ENCODE measurements around the gene TTC14. TPM values are rescaled to one million over a fixed set of nuclear protein-coding genes. Genes with fewer than 3 reads are reported as not detected.
A peak's percentile ranks its signal among the peaks of the same experiment; 100 is the strongest.
"Not testable (repeated sequence)": the region's sequence is repeated elsewhere in the genome, so short reads cannot be mapped to it uniquely, and the experiment has no call there.

TTC14 gene
- total and polyA plus RNA-seq, 5 experiments from 2014 or later: 13.7 to 184 (median 26.7) TPM

DNA sequence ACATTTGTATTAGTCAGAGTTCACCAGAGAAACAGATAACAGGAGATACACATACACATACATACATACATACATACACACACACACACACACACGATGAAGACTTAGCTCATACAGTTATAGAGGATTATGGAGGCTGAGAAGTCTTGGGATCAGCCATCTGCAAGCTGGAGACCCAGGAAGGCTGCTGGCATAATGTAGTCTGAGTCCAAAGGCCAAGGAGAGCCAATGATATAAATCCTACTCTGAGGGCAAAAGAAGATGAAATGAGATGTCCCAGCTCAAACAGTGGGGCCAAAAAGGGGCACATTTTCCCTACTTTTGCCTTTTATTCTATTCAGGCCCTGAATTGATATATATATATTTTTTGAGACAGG lies 6.4 kb upstream of the TTC14 start:
- Mint-ChIP-seq H3K4me3 (no peak overlapping the region), H3K9me3 (peaks cover 0 to 3% (median 0%) of the 10 kb centered on the region in 9 donors), H3K36me3 (peaks cover 0 to 5% (median 2%) of the 10 kb centered on the region in 3 donors), H3K27ac (no peak overlapping the region), H3K4me1 (no peaks in the 10 kb centered on the region), H3K27me3 (peaks cover 23 to 73% (median 51%) of the 10 kb centered on the region in 5 donors)
- POLR2A ChIA-PET: no interaction called here
- no peak for ATAC-seq
- DNase-seq: no peak

GRCh38 chr3:180600473-180600872 lies 1.5 kb upstream of the TTC14 start:
- H3K9me3 Mint-ChIP-seq: peaks cover 0 to 13% (median 3%) of the 10 kb centered on the region in 9 donors
- peaks cover 3 to 32% (median 17%) of the 10 kb centered on the region in 3 donors for H3K36me3 Mint-ChIP-seq
- ATAC-seq (no peak), DNase-seq (no peak)
- H3K4me3 Mint-ChIP-seq: peak overlapping the region in 4 of 10 donors; percentile 90 to 98 (median 96)
- POLR2A ChIA-PET: interaction anchor here (1.3 to 2.5 kb wide), 2 partner anchors 8 to 312 kb away, joined by 3 to 19 read pairs; partner anchors contain the start of gene FXR1
- peaks cover 10 to 38% (median 25%) of the 10 kb centered on the region in 5 donors for H3K27me3 Mint-ChIP-seq
- H3K4me1 Mint-ChIP-seq: peaks cover 3 to 38% (median 36%) of the 10 kb centered on the region in 4 donors
- peak overlapping the region in 4 of 10 donors; percentile 42 to 99 (median 78) for H3K27ac Mint-ChIP-seq

DNA sequence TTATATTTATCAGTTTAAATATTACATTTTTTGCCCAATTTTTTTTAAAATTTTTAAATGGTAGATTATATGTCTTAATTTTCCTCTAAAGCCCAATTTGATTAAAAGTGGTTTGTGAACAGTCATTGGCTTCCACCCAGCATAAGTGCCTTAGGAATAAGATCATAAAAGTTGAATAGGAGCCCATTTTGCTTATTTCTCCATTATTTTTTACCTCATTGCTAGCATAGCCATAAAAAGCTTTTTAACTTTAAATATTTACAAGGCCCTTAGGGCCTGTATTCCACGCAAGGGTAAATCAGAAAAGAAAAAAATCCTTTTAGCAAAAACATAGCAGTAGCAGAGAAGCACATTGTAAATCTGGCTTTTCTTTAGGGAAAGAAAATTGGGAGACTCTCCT lies 9.0 kb downstream of the TTC14 start:
- no peaks in the 10 kb centered on the region for H3K27me3 Mint-ChIP-seq
- peaks cover 4 to 11% (median 7%) of the 10 kb centered on the region in 4 donors for H3K4me1 Mint-ChIP-seq
- H3K36me3 Mint-ChIP-seq: peaks cover 7 to 79% (median 21%) of the 10 kb centered on the region in 3 donors
- no peak overlapping the region for H3K4me3 Mint-ChIP-seq
- ATAC-seq: no peak
- DNase-seq: no peak
- H3K9me3 Mint-ChIP-seq: no peaks in the 10 kb centered on the region
- no peak overlapping the region for H3K27ac Mint-ChIP-seq
- POLR2A ChIA-PET: interaction anchor here (1.8 kb wide), 1 partner anchor 9 kb away, joined by 7 read pairs; the partner anchor contains the start of gene TTC14

- POLR2A ChIA-PET: no interaction called here
- ATAC-seq: peak in 1 of 2 donors; percentile 36
- DNase-seq: no peak
- Mint-ChIP-seq H3K27me3 (no peaks in the 10 kb centered on the region), H3K36me3 (peaks cover 7 to 65% (median 18%) of the 10 kb centered on the region in 3 donors), H3K4me3 (no peak overlapping the region), H3K9me3 (no peaks in the 10 kb centered on the region), H3K4me1 (peaks cover 0 to 4% (median 2%) of the 10 kb centered on the region in 4 donors), H3K27ac (peak overlapping the region in 4 of 10 donors; percentile 5 to 47 (median 28))
Measured at GRCh38 chr3:180612364-180612763, 10.4 kb downstream of the TTC14 start.

GRCh38 chr3:180615954-180616353 lies 14.0 kb downstream of the TTC14 start:
- no peaks in the 10 kb centered on the region for H3K4me1 Mint-ChIP-seq
- H3K4me3 Mint-ChIP-seq: no peak overlapping the region
- H3K27me3 Mint-ChIP-seq: no peaks in the 10 kb centered on the region
- DNase-seq (no peak), ATAC-seq (no peak)
- H3K27ac Mint-ChIP-seq: peak overlapping the region in 7 of 10 donors; percentile 33 to 82 (median 46)
- peaks cover 0 to 3% (median 0%) of the 10 kb centered on the region in 9 donors for H3K9me3 Mint-ChIP-seq
- POLR2A ChIA-PET: interaction anchor here (1.4 kb wide), 1 partner anchor 14 kb away, joined by 3 read pairs; the partner anchor contains the start of gene TTC14
- peaks cover 0 to 36% (median 8%) of the 10 kb centered on the region in 3 donors for H3K36me3 Mint-ChIP-seq

DNA sequence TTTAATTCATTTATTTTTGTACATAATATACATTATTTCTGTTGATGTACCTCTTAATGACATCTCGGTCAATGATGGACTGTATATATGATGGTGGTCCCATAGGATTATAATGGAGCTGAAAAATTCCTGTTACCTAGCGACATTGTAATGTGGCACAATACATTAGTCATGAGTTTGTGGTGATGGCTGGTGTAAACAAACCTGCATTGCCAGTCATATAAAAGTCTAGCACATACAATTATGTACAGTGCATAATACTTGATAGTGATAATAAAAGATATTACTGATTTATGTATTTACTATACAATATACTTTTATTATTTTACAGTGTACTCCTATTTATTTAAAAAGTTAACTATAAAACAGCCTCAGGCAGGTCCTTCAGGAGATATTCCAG lies 15.1 kb downstream of the TTC14 start:
- Mint-ChIP-seq H3K36me3 (peaks cover 0 to 26% (median 8%) of the 10 kb centered on the region in 3 donors), H3K4me3 (no peak overlapping the region)
- POLR2A ChIA-PET: interaction anchor here (1.5 kb wide), 1 partner anchor 15 kb away, joined by 3 read pairs; the partner anchor contains the start of gene TTC14

GRCh38 chr3:180618563-180618962 lies 16.6 kb downstream of the TTC14 start:
- POLR2A ChIA-PET: interaction anchor here (1.5 kb wide), 1 partner anchor 17 kb away, joined by 3 read pairs; the partner anchor contains the start of gene TTC14
- H3K4me1 Mint-ChIP-seq, H3K9me3 Mint-ChIP-seq, H3K27me3 Mint-ChIP-seq, ATAC-seq, H3K27ac Mint-ChIP-seq, H3K4me3 Mint-ChIP-seq, DNase-seq: not testable (repeated sequence)
- peaks cover 0 to 11% (median 8%) of the 10 kb centered on the region in 3 donors for H3K36me3 Mint-ChIP-seq

More for the DNA sequence above, 15.1 kb downstream of the TTC14 start:
- ATAC-seq (no peak), DNase-seq (no peak)
- H3K9me3 Mint-ChIP-seq: peaks cover 0 to 3% (median 0%) of the 10 kb centered on the region in 9 donors
- H3K4me1 Mint-ChIP-seq: no peaks in the 10 kb centered on the region
- no peaks in the 10 kb centered on the region for H3K27me3 Mint-ChIP-seq
- H3K27ac Mint-ChIP-seq: no peak overlapping the region

DNA sequence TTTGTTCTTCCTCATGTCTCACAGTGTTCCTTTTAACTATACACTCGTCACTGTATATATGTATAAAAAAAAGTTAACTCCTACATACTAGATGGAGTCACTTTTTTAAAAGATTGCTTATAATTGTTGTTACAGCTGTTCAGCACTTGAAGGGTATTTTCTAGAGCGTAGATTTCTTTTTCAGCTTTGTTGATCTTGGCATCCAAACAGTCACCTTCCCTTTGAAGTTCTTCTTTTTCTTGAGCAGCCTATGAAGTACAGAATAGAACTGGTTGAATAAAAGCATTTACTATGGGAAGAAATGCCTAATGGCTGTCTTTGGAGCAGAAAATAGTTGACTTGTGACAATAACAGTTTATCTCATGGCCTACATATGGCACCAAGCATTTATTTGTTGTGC lies 17.8 kb downstream of the TTC14 start:
- H3K36me3 Mint-ChIP-seq: peaks cover 4 to 13% (median 11%) of the 10 kb centered on the region in 3 donors
- H3K27me3 Mint-ChIP-seq: no peaks in the 10 kb centered on the region
- ATAC-seq (no peak), DNase-seq (no peak)
- H3K27ac Mint-ChIP-seq: no peak overlapping the region
- POLR2A ChIA-PET: no interaction called here
- peaks cover 6 to 17% (median 11%) of the 10 kb centered on the region in 4 donors for H3K4me1 Mint-ChIP-seq
- no peak overlapping the region for H3K4me3 Mint-ChIP-seq
- peaks cover 0 to 15% (median 0%) of the 10 kb centered on the region in 9 donors for H3K9me3 Mint-ChIP-seq

GRCh38 chr3:180624714-180625113 lies 22.8 kb downstream of the TTC14 start:
- POLR2A ChIA-PET: no interaction called here
- Mint-ChIP-seq H3K27ac (no peak overlapping the region), H3K4me1 (peaks cover 10 to 27% (median 18%) of the 10 kb centered on the region in 4 donors), H3K9me3 (peaks cover 0 to 21% (median 0%) of the 10 kb centered on the region in 9 donors), H3K36me3 (peaks cover 10 to 21% (median 20%) of the 10 kb centered on the region in 3 donors), H3K4me3 (no peak overlapping the region), H3K27me3 (no peaks in the 10 kb centered on the region)
- ATAC-seq (no peak), DNase-seq (no peak)

GRCh38 chr3:180626844-180627243 lies 24.9 kb downstream of the TTC14 start:
- peaks cover 10 to 27% (median 19%) of the 10 kb centered on the region in 4 donors for H3K4me1 Mint-ChIP-seq
- DNase-seq: no peak
- POLR2A ChIA-PET: no interaction called here
- no peaks in the 10 kb centered on the region for H3K27me3 Mint-ChIP-seq
- H3K4me3 Mint-ChIP-seq: no peak overlapping the region
- peak overlapping the region in 1 of 10 donors; percentile 34 for H3K27ac Mint-ChIP-seq
- H3K9me3 Mint-ChIP-seq: peaks cover 0 to 21% (median 0%) of the 10 kb centered on the region in 9 donors
- peaks cover 10 to 21% (median 18%) of the 10 kb centered on the region in 3 donors for H3K36me3 Mint-ChIP-seq
- ATAC-seq: no peak

DNA sequence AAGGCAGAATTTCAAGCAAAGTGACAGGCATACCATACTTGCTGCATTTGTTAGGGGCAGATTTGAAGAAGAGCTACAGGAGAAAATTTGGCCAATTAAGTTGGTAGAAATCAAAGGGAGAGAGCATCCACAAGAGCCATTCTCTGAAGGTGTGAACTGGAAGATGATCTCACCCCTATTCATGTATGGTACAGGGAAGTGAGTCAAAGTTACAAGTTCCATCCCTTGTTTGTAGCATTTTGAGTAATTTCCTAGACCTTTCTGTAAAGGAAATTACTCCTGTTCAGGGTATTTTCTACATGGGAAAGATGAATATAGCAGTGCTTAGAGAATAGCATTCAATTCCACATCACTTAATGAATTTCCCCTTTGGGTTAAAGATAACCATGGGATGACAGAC lies 28.4 kb downstream of the TTC14 start:
- POLR2A ChIA-PET: no interaction called here
- DNase-seq (no peak), ATAC-seq (no peak)
- Mint-ChIP-seq H3K27me3 (peaks cover 10 to 27% (median 18%) of the 10 kb centered on the region in 5 donors), H3K4me3 (no peak overlapping the region), H3K27ac (no peak overlapping the region), H3K9me3 (peaks cover 0 to 2% (median 0%) of the 10 kb centered on the region in 9 donors), H3K36me3 (peaks cover 6 to 10% (median 6%) of the 10 kb centered on the region in 3 donors), H3K4me1 (peaks cover 2 to 11% (median 4%) of the 10 kb centered on the region in 4 donors)

GRCh38 chr3:180631317-180631716 lies 29.4 kb downstream of the TTC14 start:
- no peaks in the 10 kb centered on the region for H3K9me3 Mint-ChIP-seq
- no peak overlapping the region for H3K27ac Mint-ChIP-seq
- peaks cover 3 to 12% (median 4%) of the 10 kb centered on the region in 3 donors for H3K36me3 Mint-ChIP-seq
- peaks cover 0 to 5% (median 0%) of the 10 kb centered on the region in 4 donors for H3K4me1 Mint-ChIP-seq
- no peak for DNase-seq
- no peak overlapping the region for H3K4me3 Mint-ChIP-seq
- peaks cover 18 to 36% (median 27%) of the 10 kb centered on the region in 5 donors for H3K27me3 Mint-ChIP-seq
- ATAC-seq: no peak
- POLR2A ChIA-PET: no interaction called here

DNA sequence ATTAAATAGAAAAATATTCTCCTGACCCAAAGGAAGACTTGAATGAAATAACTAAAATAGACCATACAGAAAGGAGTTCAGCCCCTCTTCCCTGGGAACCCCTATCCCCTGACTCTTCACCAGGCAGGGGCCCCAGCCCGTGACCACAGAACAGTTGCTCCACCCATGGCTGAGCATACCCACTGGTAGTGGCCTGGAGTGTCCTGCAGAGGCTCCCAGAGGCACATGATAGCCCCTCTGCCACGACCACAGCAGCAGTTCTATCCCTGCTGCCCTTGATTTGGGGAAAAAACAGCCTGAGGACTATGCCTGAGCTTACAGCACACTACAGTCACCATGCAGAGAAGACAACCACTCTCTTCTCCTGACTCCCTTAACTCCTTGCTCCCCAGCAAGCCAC lies 31.8 kb downstream of the TTC14 start:
- Mint-ChIP-seq H3K4me3 (no peak overlapping the region), H3K36me3 (peaks cover 0 to 21% (median 0%) of the 10 kb centered on the region in 3 donors), H3K4me1 (peaks cover 0 to 2% (median 0%) of the 10 kb centered on the region in 4 donors), H3K27ac (no peak overlapping the region), H3K27me3 (peaks cover 29 to 60% (median 42%) of the 10 kb centered on the region in 5 donors), H3K9me3 (no peaks in the 10 kb centered on the region)
- POLR2A ChIA-PET: no interaction called here
- ATAC-seq: no peak
- no peak for DNase-seq
